B cell (primary cell): ENCODE data around the gene PGAP3. TPM values are rescaled to one million over a fixed set of nuclear protein-coding genes. Genes with fewer than 3 reads are reported as not detected.
A peak's percentile ranks its signal among the peaks of the same experiment; 100 is the strongest.

ENCODE experiments used
- ATAC-seq: fragments of 200-7000 bp; cut with Tn5 transposase; one replicate; pipeline ENCODE4 v1.10.0; 2021; ENCODE audit warnings: low read depth, mild to moderate bottlenecking, moderate number of reproducible peaks, moderate library complexity
- CTCF ChIA-PET: fragments of 350-600 bp; sonication (Branson Sonifier 250); formaldehyde crosslinking; loops from one replicate; lab custom pipeline; 2021; ENCODE audit warnings: antibody characterized with exemption, inconsistent platforms; lab: Charles Lee
- POLR2A ChIA-PET: fragments of 350-600 bp; sonication (Branson Sonifier 250); formaldehyde crosslinking; loops from one replicate; lab custom pipeline; 2021; ENCODE audit warnings: antibody characterized with exemption; lab: Charles Lee
- DNase-seq: peaks from one replicate; pipeline ENCODE4 v3.0.0; 2013
- H2AFZ ChIP-seq: 2 replicates; pipeline ENCODE4 v1.6.1; 2012; ENCODE audit warnings: mild to moderate bottlenecking, low read depth, low read length; ENCODE audit not compliant: insufficient read depth, poor library complexity, severe bottlenecking
- H3K27ac ChIP-seq, 2 donors: 1 replicate in 1 of 2; 2 replicates in 1 of 2; pipeline ENCODE4 v1.5.1; 2012 to 2013; ENCODE audit warnings: low read length in 2 of 2, mild to moderate bottlenecking in 2 of 2, moderate library complexity in 1 of 2
- H3K27me3 ChIP-seq, 4 experiments: fragments of 200-600 bp in 1 of 4; sonication (generic) in 1 of 4; replicated peaks in 1 of 4; 1 replicate in 2 of 4; 2 replicates in 2 of 4; pipeline versions ENCODE4 v1.6.1 to v1.7.0; 2013 to 2016; ENCODE audit warnings: low read length in 3 of 4, mild to moderate bottlenecking in 2 of 4, mixed read lengths in 1 of 4, moderate library complexity in 1 of 4; ENCODE audit not compliant: insufficient read depth in 4 of 4, control insufficient read depth in 3 of 4; ENCODE audit errors: control extremely low read depth in 1 of 4
- H3K36me3 ChIP-seq, 2 experiments: replicated peaks in 1 of 2; 1 replicate in 1 of 2; 2 replicates in 1 of 2; pipeline versions ENCODE4 v1.6.1 to v1.7.1; 2013; ENCODE audit warnings: low read length in 1 of 2; ENCODE audit not compliant: insufficient read depth in 2 of 2, control insufficient read depth in 1 of 2; ENCODE audit errors: control extremely low read depth in 1 of 2, extremely low read depth in 1 of 2
- H3K4me1 ChIP-seq, 2 donors: fragments of 200-600 bp in 1 of 2; sonication (generic) in 1 of 2; 1 replicate in 1 of 2; 2 replicates in 1 of 2; pipeline versions ENCODE4 v1.5.1 to v1.6.1; 2013 to 2017; ENCODE audit warnings: low read length in 2 of 2; ENCODE audit not compliant: control insufficient read depth in 2 of 2, insufficient read depth in 2 of 2
- H3K4me2 ChIP-seq: replicated peaks from 2 replicates; pipeline ENCODE3; 2012; ENCODE audit warnings: mild to moderate bottlenecking, low read depth, low read length; ENCODE audit not compliant: poor library complexity, severe bottlenecking
- H3K4me3 ChIP-seq, 5 experiments: fragments of 200-600 bp in 1 of 5; sonication (generic) in 1 of 5; 1 replicate in 3 of 5; 2 replicates in 2 of 5; pipeline versions ENCODE4 v1.5.1 to v1.7.0; 2011 to 2016; ENCODE audit warnings: low read length in 4 of 5, mild to moderate bottlenecking in 4 of 5, low read depth in 2 of 5, control low read depth in 1 of 5, moderate library complexity in 1 of 5; ENCODE audit not compliant: insufficient read depth in 1 of 5; ENCODE audit errors: control extremely low read depth in 1 of 5, extremely low read depth in 1 of 5
- H3K79me2 ChIP-seq: fragments of 200-600 bp; sonication (generic); one replicate; pipeline ENCODE4 v1.6.0; 2016; ENCODE audit warnings: low read length; ENCODE audit not compliant: control insufficient read depth, insufficient read depth
- H3K9ac ChIP-seq: fragments of 200-600 bp; sonication (generic); 2 replicates; pipeline ENCODE4 v1.6.1; 2017; ENCODE audit warnings: mild to moderate bottlenecking, low read length, moderate library complexity
- H3K9me3 ChIP-seq, 3 donors: one replicate each; pipeline versions ENCODE4 v1.6.1 to v1.7.1; 2013; ENCODE audit warnings: low read length in 2 of 3; ENCODE audit not compliant: control insufficient read depth in 2 of 3, insufficient read depth in 1 of 3; ENCODE audit errors: control extremely low read depth in 1 of 3
- H4K20me1 ChIP-seq: 2 replicates; pipeline ENCODE4 v1.6.0; 2012; ENCODE audit warnings: mild to moderate bottlenecking, low read length; ENCODE audit not compliant: insufficient read depth, control insufficient read depth, poor library complexity, severe bottlenecking
- H3K27ac Mint-ChIP-seq: one replicate; pipeline ENCODE4 v1.8.0; 2021; ENCODE audit warnings: mixed read lengths
- H3K27me3 Mint-ChIP-seq: one replicate; pipeline ENCODE4 v1.8.0; 2021; ENCODE audit warnings: mixed read lengths
- H3K4me1 Mint-ChIP-seq: one replicate; pipeline ENCODE4 v1.8.0; 2021; ENCODE audit warnings: mixed read lengths
- H3K4me3 Mint-ChIP-seq: one replicate; pipeline ENCODE4 v1.8.0; 2021; ENCODE audit warnings: mixed read lengths
- H3K9me3 Mint-ChIP-seq: one replicate; pipeline ENCODE4 v1.8.0; 2022; ENCODE audit warnings: mixed read lengths; ENCODE audit not compliant: insufficient read depth
- EZH2 ChIP-seq: IDR thresholded peaks from 2 replicates; pipeline ENCODE4 v1.6.1; 2012; ENCODE audit warnings: borderline replicate concordance, low read depth, mild to moderate bottlenecking, moderate library complexity, low read length; ENCODE audit not compliant: insufficient read depth, poor library complexity, severe bottlenecking
- WGBS: methylation state at CpG from one replicate; pipeline ENCODE4 v1.1.5; 2013; ENCODE audit warnings: missing lambda C conversion rate; ENCODE audit not compliant: insufficient coverage; 5-methylcytosine and 5-hydroxymethylcytosine counted together
- intact Hi-C: fragments of 100-400 bp; cut with micrococcal nuclease; formaldehyde crosslinking; loops from one replicate; pipeline ENCODE4 v1.10.0; 2022
- polyA plus RNA-seq: library from polyadenylated mRNA; depleted of rRNA; stranded (reverse); fragments of >200 nt; gene quantifications from 2 replicates; pipeline ENCODE4 v1.2.3, GENCODE V29; 2012
- total RNA-seq, 2 donors: library from RNA; stranded (reverse); fragments of 120-200 nt in 1 of 2; gene quantifications; 1 replicate in 1 of 2; 2 replicates in 1 of 2; pipeline versions ENCODE4 v1.2.3 to v1.2.4, GENCODE V29; 2013 to 2022
- TF ChIP-seq, protein P1 (sequence below): fragments of 200-600 bp; IDR thresholded peaks from one replicate; pipeline ENCODE4 v1.8.0; 2022; ENCODE audit warnings: antibody characterized with exemption, mild to moderate bottlenecking

The PGAP3 gene
- total and polyA plus RNA-seq, 2 donors (not counting 1 experiment from before 2014, with no cell fraction given): 27.4 to 34.3 TPM

DNA sequence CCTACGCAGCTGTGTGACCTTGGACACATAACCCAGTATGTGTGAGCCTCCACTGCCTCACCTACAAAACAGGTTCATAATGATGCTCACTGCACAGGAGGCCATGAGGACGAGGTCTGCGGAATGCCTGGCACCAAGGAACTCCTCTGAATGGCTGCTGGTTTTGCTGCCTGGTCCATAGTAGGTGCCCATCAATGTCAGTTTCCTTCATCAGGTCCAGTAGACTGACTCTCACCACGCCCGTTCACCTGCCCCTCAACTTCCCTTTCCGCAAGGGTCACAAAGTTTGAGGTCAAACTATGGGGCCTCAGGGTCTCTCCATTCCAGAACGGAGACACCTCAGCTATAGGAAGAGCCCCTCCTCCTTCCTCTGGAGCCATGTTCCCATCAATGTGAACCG lies 10.8 kb downstream of the PGAP3 start:
- CTCF ChIA-PET: interaction anchor here (1.3 to 7.6 kb wide), 7 partner anchors 7 to 55 kb away, joined by 4 to 48 read pairs (median 14); partner anchors contain the start of gene PNMT
- H3K27me3 Mint-ChIP-seq: no peaks in the 10 kb centered on the region
- peaks cover 0 to 5% of the 10 kb centered on the region in 2 experiments for H3K36me3 ChIP-seq
- peak overlapping the region; percentile 98 for H3K27ac Mint-ChIP-seq
- POLR2A ChIA-PET: interaction anchor here (2.0 to 3.6 kb wide), 3 partner anchors 10 to 53 kb away, joined by 7 to 11 read pairs (median 8); partner anchors contain the start of genes MIEN1 and PGAP3
- H3K4me3 ChIP-seq: no peak overlapping the region
- no peak overlapping the region for H3K9ac ChIP-seq
- H3K4me1 ChIP-seq: peaks cover 75 to 88% of the 10 kb centered on the region in 2 donors
- peak overlapping the region; percentile 59 for H3K4me2 ChIP-seq
- H3K27ac ChIP-seq: peak overlapping the region; percentile 65 to 94
- H2AFZ ChIP-seq: no peak overlapping the region
- no peak for ATAC-seq
- no peaks in the 10 kb centered on the region for H3K9me3 Mint-ChIP-seq
- peaks cover 0 to 3% (median 0%) of the 10 kb centered on the region in 3 donors for H3K9me3 ChIP-seq
- 72% methylated on average over 5 of the region's 8 CpGs for WGBS
- no peak for TF ChIP-seq EZH2
- TF ChIP-seq, protein P1, sequence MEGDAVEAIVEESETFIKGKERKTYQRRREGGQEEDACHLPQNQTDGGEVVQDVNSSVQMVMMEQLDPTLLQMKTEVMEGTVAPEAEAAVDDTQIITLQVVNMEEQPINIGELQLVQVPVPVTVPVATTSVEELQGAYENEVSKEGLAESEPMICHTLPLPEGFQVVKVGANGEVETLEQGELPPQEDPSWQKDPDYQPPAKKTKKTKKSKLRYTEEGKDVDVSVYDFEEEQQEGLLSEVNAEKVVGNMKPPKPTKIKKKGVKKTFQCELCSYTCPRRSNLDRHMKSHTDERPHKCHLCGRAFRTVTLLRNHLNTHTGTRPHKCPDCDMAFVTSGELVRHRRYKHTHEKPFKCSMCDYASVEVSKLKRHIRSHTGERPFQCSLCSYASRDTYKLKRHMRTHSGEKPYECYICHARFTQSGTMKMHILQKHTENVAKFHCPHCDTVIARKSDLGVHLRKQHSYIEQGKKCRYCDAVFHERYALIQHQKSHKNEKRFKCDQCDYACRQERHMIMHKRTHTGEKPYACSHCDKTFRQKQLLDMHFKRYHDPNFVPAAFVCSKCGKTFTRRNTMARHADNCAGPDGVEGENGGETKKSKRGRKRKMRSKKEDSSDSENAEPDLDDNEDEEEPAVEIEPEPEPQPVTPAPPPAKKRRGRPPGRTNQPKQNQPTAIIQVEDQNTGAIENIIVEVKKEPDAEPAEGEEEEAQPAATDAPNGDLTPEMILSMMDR: no peak
- intact Hi-C loops: loop anchor here (5.0 kb wide), 1 partner anchor 75 kb away; no protein-coding TSS in a partner anchor
- no peaks in the 10 kb centered on the region for H3K27me3 ChIP-seq
- peaks cover 81% of the 10 kb centered on the region for H3K4me1 Mint-ChIP-seq
- no peak for DNase-seq
- no peaks in the 10 kb centered on the region for H3K79me2 ChIP-seq
- H3K4me3 Mint-ChIP-seq: peak overlapping the region; percentile 68
- no peaks in the 10 kb centered on the region for H4K20me1 ChIP-seq

DNA sequence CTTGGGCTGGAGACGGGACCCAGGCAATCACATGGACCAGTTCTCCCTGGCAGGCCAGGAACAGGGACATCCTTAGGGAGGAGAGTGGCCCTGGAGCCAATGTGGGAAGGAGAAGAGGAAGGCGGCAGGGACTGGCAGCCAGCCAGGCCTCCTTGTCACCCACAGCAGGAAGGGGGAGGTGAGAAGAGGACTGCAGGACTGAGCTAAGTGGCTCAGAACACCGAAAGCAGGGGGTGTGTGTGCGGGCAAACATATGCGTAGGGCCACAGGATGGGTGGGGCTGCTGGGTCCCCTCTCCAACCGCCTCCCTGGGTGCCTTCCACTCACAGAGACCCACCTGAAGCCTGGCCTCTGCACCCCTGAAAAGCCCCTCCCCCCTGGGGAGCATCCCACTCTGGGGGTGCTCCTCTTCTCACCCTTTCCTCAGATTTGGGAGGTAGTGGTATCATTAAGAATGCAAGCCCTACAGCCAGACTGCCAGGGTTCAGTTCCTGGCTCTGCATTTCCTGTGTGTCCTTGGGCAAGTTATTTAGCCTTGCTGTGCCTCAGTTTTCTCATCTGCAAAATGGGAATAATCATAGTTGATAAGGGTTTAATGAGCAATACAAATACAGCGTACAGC lies 11.5 kb downstream of the PGAP3 start:
- peaks cover 0 to 3% (median 0%) of the 10 kb centered on the region in 3 donors for H3K9me3 ChIP-seq
- H3K4me1 Mint-ChIP-seq: peaks cover 85% of the 10 kb centered on the region
- TF ChIP-seq, protein P1: no peak
- no peak for TF ChIP-seq EZH2
- peak overlapping the region; percentile 68 for H3K4me3 Mint-ChIP-seq
- ChIA-PET CTCF (interaction anchor here (1.0 to 7.6 kb wide), 10 partner anchors 6 to 197 kb away, joined by 4 to 48 read pairs (median 6); partner anchors contain the start of genes PGAP3 and PNMT), POLR2A (interaction anchor here (0.5 to 2.8 kb wide), 5 partner anchors 11 to 54 kb away, joined by 3 to 14 read pairs (median 8); partner anchors contain the start of genes MIEN1, PGAP3 and TCAP)
- intact Hi-C loops: loop anchor here (5.0 kb wide), 1 partner anchor 76 kb away; no protein-coding TSS in a partner anchor
- no peaks in the 10 kb centered on the region for H3K27me3 Mint-ChIP-seq
- H3K4me2 ChIP-seq: peak overlapping the region; percentile 59
- no peak overlapping the region for H3K9ac ChIP-seq
- H2AFZ ChIP-seq: peak overlapping the region; percentile 41
- peak; percentile 69 for DNase-seq
- peaks cover 79 to 96% of the 10 kb centered on the region in 2 donors for H3K4me1 ChIP-seq
- peak overlapping the region; percentile 98 for H3K27ac Mint-ChIP-seq
- H3K4me3 ChIP-seq: no peak overlapping the region
- no peaks in the 10 kb centered on the region for H3K79me2 ChIP-seq
- WGBS: 39% methylated on average over 3 of the region's 7 CpGs
- no peaks in the 10 kb centered on the region for H3K9me3 Mint-ChIP-seq
- ATAC-seq: peak; percentile 61
- peaks cover 0 to 3% (median 0%) of the 10 kb centered on the region in 4 experiments for H3K27me3 ChIP-seq
- peaks cover 0 to 5% of the 10 kb centered on the region in 2 experiments for H3K36me3 ChIP-seq
- H4K20me1 ChIP-seq: no peaks in the 10 kb centered on the region
- peak overlapping the region; percentile 65 to 94 for H3K27ac ChIP-seq
